AG04450 (cell line): ENCODE measurements around the gene CAMK2B. TPM values are rescaled to one million over a fixed set of nuclear protein-coding genes. Genes with fewer than 3 reads are reported as not detected.

Experiments used
- CTCF ChIA-PET: fragments of 300-600, 350-600 bp; formaldehyde crosslinking; extraction: SDS; loops from one replicate; lab custom pipeline; 2022; ENCODE audit warnings: antibody characterized with exemption, inconsistent platforms; lab: Charles Lee
- POLR2A ChIA-PET: fragments of 350-600 bp; formaldehyde crosslinking; extraction: SDS; loops from one replicate; lab custom pipeline; 2021; ENCODE audit warnings: antibody characterized with exemption, inconsistent platforms; lab: Yijun Ruan, JAX
- DNase-seq: peaks from one replicate; pipeline ENCODE4 v3.0.0-alpha.2; 2011; ENCODE audit warnings: low read depth, low spot score
- H3K27ac ChIP-seq: one replicate; pipeline ENCODE4 v1.5.1; 2012; ENCODE audit warnings: low read depth, low read length, control low read depth
- H3K27me3 ChIP-seq: one replicate; pipeline ENCODE4 v1.6.0; 2012; ENCODE audit warnings: low read length; ENCODE audit not compliant: control insufficient read depth, insufficient read depth
- H3K4me3 ChIP-seq: 2 replicates; pipeline ENCODE4 v1.5.1; 2011; ENCODE audit warnings: mild to moderate bottlenecking, low read depth, low read length, control low read depth
- H3K9me3 ChIP-seq: 2 replicates; pipeline ENCODE4 v1.5.1; 2012; ENCODE audit warnings: low read length; ENCODE audit not compliant: control insufficient read depth, insufficient read depth
- CTCF ChIP-seq: IDR thresholded peaks from 2 replicates; pipeline ENCODE4 v1.5.1; 2011; ENCODE audit warnings: low read depth, low read length, control low read depth, inconsistent platforms
- polyA minus RNA-seq: library from RNA; depleted of rRNA, polyadenylated mRNA; stranded (reverse); fragments of >200 nt; gene quantifications from 2 replicates; pipeline ENCODE4 v1.2.3, GENCODE V29; 2011; rRNA and poly(A)+ RNA removed
- polyA plus RNA-seq: library from polyadenylated mRNA; depleted of rRNA; stranded (reverse); fragments of >200 nt; gene quantifications from 2 replicates; pipeline ENCODE4 v1.2.3, GENCODE V29; 2011; rRNA removed

Gene CAMK2B
- polyA plus RNA-seq (0.12 TPM in 1 of 2 replicates, not detected in the other), polyA minus RNA-seq (0.83 TPM in 1 of 2 replicates, not detected in the other)

GRCh38 chr7:44325201-44325671 is at the start of gene CAMK2B:
TSS of gene CAMK2B (minus strand) at chr7:44325594. CDS start at chr7:44325421, 173 bp downstream.
- peaks cover 51% of the 10 kb centered on the region for H3K27me3 ChIP-seq
- POLR2A ChIA-PET: no interaction called here
- no peak within 1 kb of the TSS for H3K27ac ChIP-seq
- TF ChIP-seq CTCF: no peak
- CTCF ChIA-PET: interaction anchor here (0.5 kb wide), 1 partner anchor 185 kb away, joined by 3 read pairs; no protein-coding TSS in a partner anchor
- peak within 1 kb of the TSS; percentile 22; the same call in 1 of the 2 replicates for H3K4me3 ChIP-seq
- no peaks in the 10 kb centered on the region for H3K9me3 ChIP-seq
- no peak for DNase-seq

GRCh38 chr7:44374007-44374763 is 48.8 kb upstream of the CAMK2B start:
- POLR2A ChIA-PET: no interaction called here
- no peak overlapping the region for H3K4me3 ChIP-seq
- no peak overlapping the region for H3K27ac ChIP-seq
- no peak for TF ChIP-seq CTCF
- no peak for DNase-seq
- no peaks in the 10 kb centered on the region for H3K27me3 ChIP-seq
- H3K9me3 ChIP-seq: no peaks in the 10 kb centered on the region
- CTCF ChIA-PET: no interaction called here

- H3K27ac ChIP-seq: no peak overlapping the region
- DNase-seq: no peak
- CTCF ChIA-PET: no interaction called here
- no peak overlapping the region for H3K4me3 ChIP-seq
- no peaks in the 10 kb centered on the region for H3K27me3 ChIP-seq
- POLR2A ChIA-PET: no interaction called here
- TF ChIP-seq CTCF: no peak
- H3K9me3 ChIP-seq: no peaks in the 10 kb centered on the region
Measured at GRCh38 chr7:44373418-44373740, 48.0 kb upstream of the CAMK2B start.

- DNase-seq: no peak
- Histone ChIP-seq H3K27ac (no peak overlapping the region), H3K27me3 (no peaks in the 10 kb centered on the region), H3K9me3 (no peaks in the 10 kb centered on the region), H3K4me3 (no peak overlapping the region)
- ChIA-PET CTCF (no interaction called here), POLR2A (no interaction called here)
- no peak for TF ChIP-seq CTCF
Measured at GRCh38 chr7:44372560-44373417, 47.4 kb upstream of the CAMK2B start.
